Gastrocnemius medialis (tissue), 4 donors: ENCODE measurements around the gene WDR35. TPM values are rescaled to one million over a fixed set of nuclear protein-coding genes. Genes with fewer than 3 reads are reported as not detected.
"Not testable (repeated sequence)": the region's sequence is repeated elsewhere in the genome, so short reads cannot be mapped to it uniquely, and the experiment has no call there.

ENCODE experiments used
- ATAC-seq, 2 donors: fragments of 150-250 bp; one replicate each; pipeline ENCODE4 v1.9.1; 2016
- DNase-seq, 2 donors: peaks; one replicate each; pipeline ENCODE4 v3.0.0-alpha.2; 2019
- H3K27ac ChIP-seq, 4 donors: fragments of 200-600 bp; sonication (generic); 1 replicate in 1 of 4; 2 replicates in 3 of 4; pipeline ENCODE4 v1.5.1; 2016 to 2018; ENCODE audit warnings: mild to moderate bottlenecking in 2 of 4, moderate library complexity in 1 of 4
- H3K27me3 ChIP-seq, 3 donors: fragments of 200-600 bp; sonication (generic) in 2 of 3; 1 replicate in 1 of 3; 2 replicates in 2 of 3; pipeline versions ENCODE4 v1.5.1 to v1.6.0; 2016 to 2019; ENCODE audit warnings: mild to moderate bottlenecking in 1 of 3, moderate library complexity in 1 of 3
- H3K36me3 ChIP-seq, 2 donors: fragments of 200-600 bp; sonication (generic) in 1 of 2; one replicate each; pipeline ENCODE4 v1.5.1; 2017 to 2018
- H3K4me1 ChIP-seq, 2 donors: fragments of 200-600 bp; sonication (generic) in 1 of 2; one replicate each; pipeline ENCODE4 v1.5.1; 2016 to 2017; ENCODE audit warnings: mild to moderate bottlenecking in 2 of 2
- H3K4me3 ChIP-seq, 4 donors: fragments of 200-600 bp; sonication (generic) in 3 of 4; 1 replicate in 1 of 4; 2 replicates in 3 of 4; pipeline ENCODE4 v1.5.1; 2016 to 2019; ENCODE audit warnings: mild to moderate bottlenecking in 2 of 4
- H3K9me3 ChIP-seq, 3 donors: fragments of 200-600 bp; sonication (generic) in 2 of 3; 1 replicate in 1 of 3; 2 replicates in 2 of 3; pipeline ENCODE4 v1.5.1; 2016 to 2019
- CTCF ChIP-seq, 5 experiments: fragments of 450-650 bp in 3 of 5; fragments of 200-600 bp in 2 of 5; sonication (generic) in 2 of 5; IDR thresholded peaks in 4 of 5; conservative IDR thresholded peaks in 1 of 5; 1 replicate in 4 of 5; 2 replicates in 1 of 5; pipeline ENCODE4 v1.5.1; 2016 to 2019; ENCODE audit warnings: antibody characterized with exemption in 5 of 5, mild to moderate bottlenecking in 3 of 5, moderate library complexity in 3 of 5
- POLR2A ChIP-seq, 2 donors: fragments of 450-650 bp; IDR thresholded peaks; one replicate each; pipeline ENCODE4 v1.6.1; 2017; ENCODE audit warnings: antibody characterized with exemption in 2 of 2, mild to moderate bottlenecking in 2 of 2, moderate library complexity in 2 of 2
- in situ Hi-C, 4 donors: fragments of 200-750 bp; cut with MboI; loops; one replicate each; pipeline versions ENCODE4 v1.15.0 to v1.8.0; 2017; ENCODE audit warnings: low sequenced_read_pairs in 4 of 4
- intact Hi-C: fragments of 100-400 bp; cut with DNase I; formaldehyde crosslinking; loops from one replicate; pipeline ENCODE4 v1.15.1; 2023; ENCODE audit warnings: low total_unique reads
- total RNA-seq, 4 donors: library from RNA; depleted of rRNA; stranded (reverse); fragments of >200 nt; gene quantifications; one replicate each; pipeline versions ENCODE4 v1.1.0 to v1.2.3, GENCODE V29; 2016

WDR35 gene
- total RNA-seq, 4 donors from 2014 or later = 3.3 to 4.5 (median 3.7) TPM

DNA sequence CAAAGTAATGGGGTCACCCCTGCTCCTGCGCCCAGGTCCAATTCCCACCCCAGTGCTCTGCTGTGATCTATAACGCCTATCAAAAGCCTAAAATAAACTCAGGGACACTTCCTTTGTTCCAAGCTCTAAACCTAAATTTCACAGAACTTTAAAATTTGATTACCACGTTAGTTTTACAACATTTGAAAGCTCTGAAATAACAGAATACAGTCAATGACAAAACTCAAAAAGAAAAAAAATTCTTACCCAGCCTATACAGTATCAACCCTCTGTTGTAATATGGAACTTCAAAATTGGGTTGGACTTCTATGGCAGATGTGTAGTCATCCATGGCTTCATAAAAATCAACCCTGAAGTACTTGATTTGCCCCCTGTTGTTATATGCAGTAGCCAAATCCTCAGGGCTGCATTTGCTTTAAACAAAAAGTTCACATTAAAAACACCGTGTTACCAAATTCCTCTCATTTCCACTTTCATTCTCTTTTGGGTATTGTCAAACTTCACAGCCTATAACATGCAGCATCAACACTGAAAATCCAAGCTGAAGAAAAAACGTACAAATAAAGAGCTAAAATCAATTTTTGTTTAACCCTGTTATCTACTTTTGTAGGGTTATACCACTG lies 92.2 kb downstream of the WDR35 start:
- in situ Hi-C loops = no loop called here
- DNase-seq (no peak), ATAC-seq (no peak)
- TF ChIP-seq POLR2A (IDR thresholded peaks at IDR 0.05) = no peak
- H3K4me3 ChIP-seq = no peak overlapping the region
- intact Hi-C loops = no loop called here
- no peaks in the 10 kb centered on the region for H3K9me3 ChIP-seq
- no peaks in the 10 kb centered on the region for H3K36me3 ChIP-seq
- peaks cover 60 to 64% of the 10 kb centered on the region in 2 donors for H3K4me1 ChIP-seq
- no peaks in the 10 kb centered on the region for H3K27me3 ChIP-seq
- H3K27ac ChIP-seq = no peak overlapping the region

GRCh38 chr2:19895535-19895934 lies 94.4 kb downstream of the WDR35 start:
- Histone ChIP-seq H3K4me1 (peaks cover 54 to 56% of the 10 kb centered on the region in 2 donors), H3K9me3 (no peaks in the 10 kb centered on the region), H3K27ac (no peak overlapping the region), H3K4me3 (no peak overlapping the region), H3K27me3 (no peaks in the 10 kb centered on the region), H3K36me3 (no peaks in the 10 kb centered on the region)
- intact Hi-C loops = no loop called here
- no peak for DNase-seq
- TF ChIP-seq POLR2A (IDR thresholded peaks at IDR 0.05) = no peak
- no peak for TF ChIP-seq CTCF (IDR thresholded peaks at IDR 0.05 in 4 of 5, conservative IDR thresholded peaks at IDR 0.05 in 1 of 5)
- in situ Hi-C loops = no loop called here
- ATAC-seq = no peak

DNA sequence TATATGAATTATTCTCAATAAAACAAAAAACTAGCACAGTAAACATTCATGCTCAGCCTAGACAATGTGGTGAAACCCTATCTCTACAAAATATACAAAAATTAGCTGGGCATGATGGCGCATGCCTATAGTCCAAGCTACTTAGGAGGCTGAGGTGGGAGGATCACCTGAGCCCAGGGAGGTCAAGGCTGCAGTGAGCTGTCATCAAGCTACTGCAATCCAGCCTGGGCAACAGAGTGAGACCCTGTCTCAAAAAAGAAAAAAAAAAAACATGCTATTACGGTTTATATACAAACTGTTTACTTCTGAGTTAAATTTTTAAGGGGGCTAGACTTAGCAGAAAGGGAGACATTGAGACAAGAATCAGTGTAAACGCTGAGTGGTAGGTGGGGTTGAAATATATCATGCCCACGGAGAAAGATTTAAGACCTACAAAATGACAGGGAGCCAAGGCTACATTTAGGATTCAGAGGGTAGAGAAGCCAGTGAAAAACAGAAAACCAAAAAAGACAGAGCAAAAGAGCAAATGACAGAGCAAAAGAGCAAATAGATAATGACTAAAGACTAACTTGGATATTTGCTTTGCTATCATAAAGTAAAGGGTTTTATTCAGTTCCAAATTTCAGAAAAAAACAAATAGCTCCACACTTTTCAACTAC lies 95.6 kb downstream of the WDR35 start:
- Histone ChIP-seq H3K36me3 (no peaks in the 10 kb centered on the region), H3K27me3 (no peaks in the 10 kb centered on the region), H3K4me3 (no peak overlapping the region), H3K27ac (no peak overlapping the region), H3K9me3 (no peaks in the 10 kb centered on the region), H3K4me1 (peaks cover 43 to 45% of the 10 kb centered on the region in 2 donors)
- no peak for ATAC-seq
- no peak for TF ChIP-seq POLR2A (IDR thresholded peaks at IDR 0.05)
- no peak for TF ChIP-seq CTCF (IDR thresholded peaks at IDR 0.05 in 4 of 5, conservative IDR thresholded peaks at IDR 0.05 in 1 of 5)
- intact Hi-C loops (no loop called here), in situ Hi-C loops (no loop called here)
- DNase-seq = no peak

GRCh38 chr2:19893520-19894133 lies 96.3 kb downstream of the WDR35 start:
- Histone ChIP-seq H3K9me3 (no peaks in the 10 kb centered on the region), H3K36me3 (no peaks in the 10 kb centered on the region), H3K27ac (no peak overlapping the region), H3K4me1 (peaks cover 37 to 46% of the 10 kb centered on the region in 2 donors), H3K27me3 (no peaks in the 10 kb centered on the region), H3K4me3 (no peak overlapping the region)
- DNase-seq = no peak
- ATAC-seq = no peak
- intact Hi-C loops (no loop called here), in situ Hi-C loops (no loop called here)
- TF ChIP-seq CTCF (IDR thresholded peaks at IDR 0.05 in 4 of 5, conservative IDR thresholded peaks at IDR 0.05 in 1 of 5) (no peak), POLR2A (IDR thresholded peaks at IDR 0.05) (no peak)

- peaks cover 20 to 32% of the 10 kb centered on the region in 2 donors for H3K4me1 ChIP-seq
- H3K27ac ChIP-seq, in situ Hi-C loops, H3K36me3 ChIP-seq, H3K9me3 ChIP-seq, ATAC-seq, H3K27me3 ChIP-seq, DNase-seq, intact Hi-C loops, H3K4me3 ChIP-seq: not testable (repeated sequence)
These were observed 97.9 kb downstream of the WDR35 start for GRCh38 chr2:19891971-19892370.
